ENCODE measurements around the gene ATP6V1B1.
A peak's percentile ranks its signal among the peaks of the same experiment; 100 is the strongest.
"Not testable (repeated sequence)": the region's sequence is repeated elsewhere in the genome, so short reads cannot be mapped to it uniquely, and the experiment has no call there.

ATP6V1B1 gene

DNA sequence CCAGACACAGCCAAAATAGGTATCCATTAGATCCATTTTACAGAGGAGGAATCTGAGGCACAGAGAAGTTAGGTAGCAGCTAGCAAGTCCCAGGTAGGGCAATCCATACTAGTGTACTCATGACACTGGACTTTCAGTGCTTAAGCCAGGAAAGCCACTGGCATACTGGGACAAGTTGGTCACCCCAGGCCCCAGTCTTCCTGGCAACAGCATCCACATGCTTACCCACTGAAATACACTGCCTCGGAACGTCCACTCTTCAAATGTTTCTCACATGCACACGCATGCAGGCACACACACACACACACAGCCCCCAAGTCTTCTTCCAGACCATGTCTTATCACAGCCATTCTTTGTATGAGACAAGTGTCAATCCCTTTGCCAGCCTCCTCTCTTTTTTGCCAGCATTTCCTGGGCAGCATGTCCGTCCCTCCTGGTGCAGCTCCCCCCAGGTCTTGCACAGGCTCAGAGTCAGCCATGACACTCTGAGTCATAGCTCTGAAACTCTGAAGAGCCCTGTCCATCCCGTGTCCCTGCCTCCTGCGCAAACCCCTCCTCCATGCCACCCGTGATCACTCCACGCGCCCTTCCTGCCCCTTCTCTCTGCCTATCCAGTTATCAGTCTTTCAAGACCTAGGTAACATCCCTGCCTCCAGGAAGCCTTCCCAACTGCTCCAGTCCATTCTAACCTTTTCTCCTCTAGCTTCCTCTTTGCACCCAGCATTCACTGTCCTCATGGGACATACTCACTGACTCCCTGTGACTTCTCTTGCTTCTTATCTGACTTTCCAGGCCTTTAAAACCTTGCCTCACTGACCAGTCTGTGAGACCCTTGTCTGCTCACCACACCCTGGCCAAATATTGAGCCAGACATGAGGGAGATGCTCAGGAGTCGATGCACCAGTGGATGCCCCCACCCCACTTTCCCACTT lies 69.8 kb downstream of the ATP6V1B1 start:
- DNase-seq (ENCODE audit: low spot score in 2 of 2) (peak in 1 of 2 donors; percentile 40), ATAC-seq (no peak)
- Mint-ChIP-seq H3K4me1 (peaks cover 12% of the 10 kb centered on the region), H3K36me3 (no peaks in the 10 kb centered on the region), H3K27ac (no peak overlapping the region), H3K9me3 (no peaks in the 10 kb centered on the region), H3K4me3 (no peak overlapping the region)

DNA sequence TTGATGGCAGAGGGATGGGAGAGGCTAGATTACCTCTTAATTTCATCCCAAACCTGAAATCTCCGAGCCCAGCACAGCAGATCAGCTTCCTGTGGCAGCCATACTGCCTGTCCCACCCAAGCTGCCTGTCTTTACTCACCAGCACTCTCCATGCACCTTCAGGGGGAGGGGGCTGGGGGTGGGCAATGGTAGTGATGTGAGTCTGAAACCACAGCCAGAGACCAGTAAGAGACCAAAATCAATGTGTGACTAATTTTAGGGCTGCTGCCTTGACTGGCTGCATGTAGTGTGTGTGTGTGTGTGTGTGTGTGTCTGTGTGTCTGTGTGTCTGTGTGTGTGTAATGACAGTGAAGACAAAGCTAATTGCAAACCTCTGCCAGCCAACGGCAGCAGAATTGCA lies 70.6 kb downstream of the ATP6V1B1 start:
- H3K4me1 Mint-ChIP-seq, result peaks cover 5% of the 10 kb centered on the region
- DNase-seq (ENCODE audit: low spot score in 2 of 2) (peak in 1 of 2 donors; percentile 46), ATAC-seq (peak; percentile 38)
- no peak overlapping the region for H3K27ac Mint-ChIP-seq
- H3K4me3 Mint-ChIP-seq, result no peak overlapping the region
- H3K9me3 Mint-ChIP-seq, result no peaks in the 10 kb centered on the region
- no peaks in the 10 kb centered on the region for H3K36me3 Mint-ChIP-seq

DNA sequence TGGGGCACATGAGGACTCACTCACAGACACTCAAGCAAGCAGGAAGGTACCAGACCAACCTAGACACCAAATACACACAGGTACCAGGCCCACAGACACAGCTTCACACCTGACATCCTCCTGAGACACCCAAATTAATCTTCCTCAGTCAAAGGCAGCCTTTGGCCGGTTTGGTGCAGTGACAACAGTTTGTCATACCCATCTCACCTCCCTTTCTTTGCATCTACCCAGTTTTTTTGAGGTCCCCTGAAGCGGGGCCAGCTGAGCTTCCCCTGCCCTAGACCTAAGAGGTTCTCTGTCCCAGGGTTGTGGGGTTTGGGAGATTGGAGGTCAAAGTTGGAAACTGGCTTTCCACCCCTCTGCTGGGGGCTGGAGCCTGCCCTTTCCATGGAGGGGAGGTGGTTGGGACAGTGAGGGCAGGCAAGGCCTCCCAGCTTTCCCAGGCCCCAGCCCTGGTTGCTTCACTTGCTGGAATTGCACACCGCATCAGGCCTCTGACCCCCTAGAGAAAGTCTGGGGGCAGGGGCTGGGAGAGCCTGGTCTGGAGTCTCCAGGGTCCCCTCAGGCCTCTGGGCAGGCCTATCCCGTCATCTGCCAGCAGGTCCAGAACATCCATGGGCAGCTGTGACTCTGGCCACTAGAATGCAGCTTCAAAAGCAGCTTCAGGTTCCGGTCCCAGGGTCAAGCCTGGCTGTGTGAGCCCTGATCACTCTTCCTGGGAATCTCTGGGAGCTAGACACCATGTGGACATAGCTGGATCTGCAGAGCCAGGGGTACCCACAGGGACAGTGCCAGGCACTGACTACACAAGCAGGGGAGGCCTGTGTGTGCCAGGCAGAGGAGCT lies 71.5 kb downstream of the ATP6V1B1 start:
- Mint-ChIP-seq H3K9me3 (no peaks in the 10 kb centered on the region), H3K27ac (no peak overlapping the region), H3K4me1 (no peaks in the 10 kb centered on the region), H3K36me3 (no peaks in the 10 kb centered on the region), H3K4me3 (no peak overlapping the region)
- ATAC-seq, result no peak
- DNase-seq (ENCODE audit: low spot score in 2 of 2), result no peak

DNA sequence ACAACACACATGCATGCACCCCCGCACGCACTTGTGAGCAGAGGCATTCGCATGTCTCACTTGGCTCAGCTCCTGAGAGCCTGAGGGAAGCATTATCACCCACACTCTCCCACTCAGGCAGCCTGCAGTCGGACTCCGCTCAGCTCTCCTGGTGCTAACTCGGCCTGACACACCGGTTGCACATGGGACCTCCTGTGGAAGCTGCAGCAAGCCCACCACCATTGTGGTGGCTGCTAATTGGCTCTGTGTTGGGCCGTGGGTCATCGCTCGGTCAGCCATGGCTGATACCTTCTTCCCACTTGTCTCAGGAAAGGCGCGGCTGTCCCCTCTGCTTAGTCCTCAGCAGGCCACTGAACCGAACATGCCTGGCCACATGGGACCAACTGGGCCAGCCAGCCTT lies 72.6 kb downstream of the ATP6V1B1 start:
- Mint-ChIP-seq H3K27ac (no peak overlapping the region), H3K36me3 (no peaks in the 10 kb centered on the region), H3K4me3 (no peak overlapping the region), H3K9me3 (no peaks in the 10 kb centered on the region), H3K4me1 (no peaks in the 10 kb centered on the region)
- DNase-seq (ENCODE audit: low spot score in 2 of 2) (no peak), ATAC-seq (no peak)

DNA sequence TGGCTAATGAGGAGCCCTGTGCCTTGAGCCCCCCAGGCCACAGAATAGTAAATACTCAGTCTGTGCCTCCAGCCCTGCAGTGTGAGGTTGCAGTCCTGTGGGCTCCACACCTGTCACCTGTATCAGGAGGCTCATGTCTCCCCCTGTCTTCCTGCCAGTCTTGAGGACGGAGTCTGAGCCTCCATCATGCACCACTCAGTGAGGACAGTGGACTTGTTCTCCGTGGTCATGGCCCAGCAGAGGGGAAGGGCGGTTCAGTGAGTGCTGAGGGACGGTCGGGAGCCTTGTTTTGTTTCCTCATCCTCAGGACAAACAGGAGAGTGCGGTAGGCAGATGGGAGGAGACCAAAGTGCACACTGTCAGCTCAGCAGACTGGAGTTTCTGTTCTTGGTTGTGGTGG lies 76.1 kb downstream of the ATP6V1B1 start:
- ATAC-seq; DNase-seq (ENCODE audit: low spot score in 2 of 2); H3K9me3 Mint-ChIP-seq; H3K27ac Mint-ChIP-seq; H3K36me3 Mint-ChIP-seq; H3K4me1 Mint-ChIP-seq; H3K4me3 Mint-ChIP-seq: not testable (repeated sequence)
